ENCODE results near the gene ITPK1.

GRCh38 chr14:92903359-92903758 is 212.4 kb downstream of the ITPK1 start:
- TF ChIP-seq POLR2A (IDR thresholded peaks at IDR 0.05; ENCODE audit: low read depth, low read length) (no peak), PAX5 (IDR thresholded peaks at IDR 0.05; ENCODE audit: insufficient read depth, low read length, severe bottlenecking) (no peak), POLR2AphosphoS5 (IDR thresholded peaks at IDR 0.05; ENCODE audit: low read depth, low read length) (no peak)
